NCI-H446 (cell line): Measurements from ENCODE around the gene IGFBPL1.
A peak's percentile ranks its signal among the peaks of the same experiment; 100 is the strongest.

Experiments used
- DNase-seq, 2 experiments: peaks; one replicate each; lab custom pipeline; 2025; lab: John Stamatoyannopoulos, UW

IGFBPL1 gene

GRCh38 chr9:38395653-38396370 is 28.4 kb downstream of the IGFBPL1 start:
- DNase-seq, result no peak

GRCh38 chr9:38394416-38394815 is 29.8 kb downstream of the IGFBPL1 start:
- no peak for DNase-seq

- no peak for DNase-seq
Observed at GRCh38 chr9:38393128-38393796, 31.0 kb downstream of the IGFBPL1 start.

GRCh38 chr9:38392235-38393127 is 31.8 kb downstream of the IGFBPL1 start, which contains the start of gene ALDH1B1:
Gene ALDH1B1, plus strand, starts transcription at chr9:38392702. Its CDS starts 3,047 bp downstream, at chr9:38395749.
- DNase-seq, result peak in 1 of 2 experiments; percentile 89

GRCh38 chr9:38391278-38392118 is 32.8 kb downstream of the IGFBPL1 start:
- no peak for DNase-seq

GRCh38 chr9:38390851-38391250 is 33.4 kb downstream of the IGFBPL1 start:
- DNase-seq, result no peak

GRCh38 chr9:38390442-38390841 is 33.8 kb downstream of the IGFBPL1 start:
- DNase-seq, result no peak

- DNase-seq, result no peak
Observed at GRCh38 chr9:38389313-38389712, 34.9 kb downstream of the IGFBPL1 start.

GRCh38 chr9:38388283-38389223 is 35.7 kb downstream of the IGFBPL1 start:
- DNase-seq, result no peak

- DNase-seq, result no peak
Observed at GRCh38 chr9:38387751-38388150, 36.5 kb downstream of the IGFBPL1 start.

GRCh38 chr9:38387066-38387465 is 37.2 kb downstream of the IGFBPL1 start:
- no peak for DNase-seq

GRCh38 chr9:38386319-38386895 is 37.8 kb downstream of the IGFBPL1 start:
- no peak for DNase-seq

GRCh38 chr9:38385896-38386295 is 38.4 kb downstream of the IGFBPL1 start:
- no peak for DNase-seq

- DNase-seq, result no peak
Observed at GRCh38 chr9:38384990-38385848, 39.0 kb downstream of the IGFBPL1 start.

- DNase-seq, result no peak
Observed at GRCh38 chr9:38382141-38382540, 42.1 kb downstream of the IGFBPL1 start.

GRCh38 chr9:38380872-38381534 is 43.3 kb downstream of the IGFBPL1 start:
- no peak for DNase-seq

GRCh38 chr9:38380230-38380871 is 43.9 kb downstream of the IGFBPL1 start:
- no peak for DNase-seq
